Measurements from ENCODE around the gene TYRP1.

TYRP1 gene

GRCh38 chr9:12699529-12699928 lies 6.3 kb downstream of the TYRP1 start:
- H3K4me3 ChIP-seq (ENCODE audit: control insufficient read depth, low read depth, low read length): no peak overlapping the region
- TF ChIP-seq, protein P1, sequence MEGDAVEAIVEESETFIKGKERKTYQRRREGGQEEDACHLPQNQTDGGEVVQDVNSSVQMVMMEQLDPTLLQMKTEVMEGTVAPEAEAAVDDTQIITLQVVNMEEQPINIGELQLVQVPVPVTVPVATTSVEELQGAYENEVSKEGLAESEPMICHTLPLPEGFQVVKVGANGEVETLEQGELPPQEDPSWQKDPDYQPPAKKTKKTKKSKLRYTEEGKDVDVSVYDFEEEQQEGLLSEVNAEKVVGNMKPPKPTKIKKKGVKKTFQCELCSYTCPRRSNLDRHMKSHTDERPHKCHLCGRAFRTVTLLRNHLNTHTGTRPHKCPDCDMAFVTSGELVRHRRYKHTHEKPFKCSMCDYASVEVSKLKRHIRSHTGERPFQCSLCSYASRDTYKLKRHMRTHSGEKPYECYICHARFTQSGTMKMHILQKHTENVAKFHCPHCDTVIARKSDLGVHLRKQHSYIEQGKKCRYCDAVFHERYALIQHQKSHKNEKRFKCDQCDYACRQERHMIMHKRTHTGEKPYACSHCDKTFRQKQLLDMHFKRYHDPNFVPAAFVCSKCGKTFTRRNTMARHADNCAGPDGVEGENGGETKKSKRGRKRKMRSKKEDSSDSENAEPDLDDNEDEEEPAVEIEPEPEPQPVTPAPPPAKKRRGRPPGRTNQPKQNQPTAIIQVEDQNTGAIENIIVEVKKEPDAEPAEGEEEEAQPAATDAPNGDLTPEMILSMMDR (conservative IDR thresholded peaks at IDR 0.05; ENCODE audit: control insufficient read depth, insufficient read depth, low read depth, low read length): peak; percentile 52
- DNase-seq (ENCODE audit: low read depth): peak; percentile 35

DNA sequence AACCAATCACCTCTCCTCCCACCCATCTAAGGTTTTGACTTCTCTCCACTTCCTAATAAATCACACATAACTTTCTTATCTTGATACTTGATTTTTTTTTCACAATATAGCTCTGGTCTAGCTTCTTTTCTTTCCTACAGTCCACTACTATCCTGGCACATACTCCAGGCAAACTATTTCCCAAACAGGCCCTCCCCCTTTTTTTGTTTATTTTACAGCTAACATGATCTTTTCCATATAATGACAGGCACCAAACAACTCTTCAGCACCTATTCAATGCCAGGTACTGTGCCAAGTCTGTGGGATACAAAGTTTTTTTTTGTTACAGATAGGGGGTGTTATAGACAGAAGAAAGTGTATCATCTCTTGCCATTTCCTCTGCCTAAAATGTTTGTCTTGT lies 7.9 kb downstream of the TYRP1 start:
- no peak overlapping the region for H3K4me3 ChIP-seq (ENCODE audit: control insufficient read depth, low read depth, low read length)
- TF ChIP-seq, protein P1 (conservative IDR thresholded peaks at IDR 0.05; ENCODE audit: control insufficient read depth, insufficient read depth, low read depth, low read length): no peak
- no peak for DNase-seq (ENCODE audit: low read depth)

DNA sequence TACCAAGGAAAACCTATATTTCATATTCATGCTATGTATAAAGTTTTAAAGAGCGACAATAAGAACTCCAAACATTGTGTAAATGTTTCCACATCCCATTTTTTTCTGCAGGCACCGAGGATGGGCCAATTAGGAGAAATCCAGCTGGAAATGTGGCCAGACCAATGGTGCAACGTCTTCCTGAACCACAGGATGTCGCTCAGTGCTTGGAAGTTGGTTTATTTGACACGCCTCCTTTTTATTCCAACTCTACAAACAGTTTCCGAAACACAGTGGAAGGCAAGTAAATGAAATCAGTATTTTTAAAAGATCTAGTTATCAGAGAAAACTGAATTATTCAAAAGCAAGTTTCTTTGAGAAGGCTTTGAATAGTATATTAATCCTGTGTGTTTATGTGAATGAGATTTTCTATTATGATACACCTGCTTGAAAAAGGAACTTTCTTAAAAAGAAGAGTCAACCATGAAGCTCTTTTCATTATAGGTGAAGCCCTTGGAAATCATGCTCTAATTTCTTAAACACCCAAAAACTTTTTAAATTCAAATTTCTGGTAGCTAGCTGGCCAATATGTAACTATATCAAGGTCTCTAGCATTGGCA lies 9.1 kb downstream of the TYRP1 start:
- H3K4me3 ChIP-seq (ENCODE audit: control insufficient read depth, low read depth, low read length): no peak overlapping the region
- peak; percentile 76 for DNase-seq (ENCODE audit: low read depth)
- TF ChIP-seq, protein P1 (conservative IDR thresholded peaks at IDR 0.05; ENCODE audit: control insufficient read depth, insufficient read depth, low read depth, low read length): peak; percentile 75

DNA sequence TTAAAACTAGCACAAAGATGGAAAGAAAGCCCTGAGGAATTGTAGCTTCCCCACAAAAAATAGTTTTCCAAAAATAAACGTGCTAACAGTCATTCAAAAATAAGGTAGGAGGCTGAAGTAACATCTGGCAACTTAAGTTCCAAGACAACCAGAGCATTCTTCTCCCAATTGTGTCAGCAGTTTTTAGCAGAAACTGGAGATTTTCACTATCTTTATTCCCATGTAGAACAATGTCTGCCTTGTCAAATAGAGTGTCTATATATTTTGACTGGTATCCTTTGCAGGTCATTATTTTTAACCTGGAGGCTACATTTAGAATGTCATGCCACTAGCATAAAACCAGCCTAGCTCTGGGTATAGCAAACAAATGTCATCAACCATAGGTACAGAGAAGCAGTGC lies 10.8 kb downstream of the TYRP1 start:
- DNase-seq (ENCODE audit: low read depth): no peak
- TF ChIP-seq, protein P1 (conservative IDR thresholded peaks at IDR 0.05; ENCODE audit: control insufficient read depth, insufficient read depth, low read depth, low read length): no peak
- no peak overlapping the region for H3K4me3 ChIP-seq (ENCODE audit: control insufficient read depth, low read depth, low read length)

GRCh38 chr9:12705738-12706391 lies 12.7 kb downstream of the TYRP1 start:
- no peak for DNase-seq (ENCODE audit: low read depth)
- TF ChIP-seq, protein P1 (conservative IDR thresholded peaks at IDR 0.05; ENCODE audit: control insufficient read depth, insufficient read depth, low read depth, low read length): no peak
- no peak overlapping the region for H3K4me3 ChIP-seq (ENCODE audit: control insufficient read depth, low read depth, low read length)

GRCh38 chr9:12708562-12709298 lies 15.5 kb downstream of the TYRP1 start:
- no peak overlapping the region for H3K4me3 ChIP-seq (ENCODE audit: control insufficient read depth, low read depth, low read length)
- TF ChIP-seq, protein P1 (conservative IDR thresholded peaks at IDR 0.05; ENCODE audit: control insufficient read depth, insufficient read depth, low read depth, low read length): no peak
- peak; percentile 63 for DNase-seq (ENCODE audit: low read depth)

Data from fibroblast of mammary gland (primary cell).